ENCODE results near the gene VPS35L.

VPS35L gene

GRCh38 chr16:19696328-19696727 lies 140.8 kb downstream of the VPS35L start:
- no peak for TF ChIP-seq ZNF274 (IDR thresholded peaks at IDR 0.05; ENCODE audit: low read depth, low read length)
- H3K4me3 ChIP-seq (ENCODE audit: low read length), result no peak overlapping the region

GRCh38 chr16:19696961-19697360 lies 141.5 kb downstream of the VPS35L start:
- H3K4me3 ChIP-seq (ENCODE audit: low read length), result no peak overlapping the region
- TF ChIP-seq ZNF274 (IDR thresholded peaks at IDR 0.05; ENCODE audit: low read depth, low read length), result no peak

- TF ChIP-seq ZNF274 (IDR thresholded peaks at IDR 0.05; ENCODE audit: low read depth, low read length), result no peak
Observed at GRCh38 chr16:19697756-19698318, 142.3 kb downstream of the VPS35L start.

GRCh38 chr16:19698480-19699465 lies 143.3 kb downstream of the VPS35L start:
- no peak for TF ChIP-seq ZNF274 (IDR thresholded peaks at IDR 0.05; ENCODE audit: low read depth, low read length)
- no peak overlapping the region for H3K4me3 ChIP-seq (ENCODE audit: low read length)

More at GRCh38 chr16:19697756-19698318, 142.3 kb downstream of the VPS35L start:
- H3K4me3 ChIP-seq (ENCODE audit: low read length), result no peak overlapping the region

- TF ChIP-seq ZNF274 (IDR thresholded peaks at IDR 0.05; ENCODE audit: low read depth, low read length), result no peak
- H3K4me3 ChIP-seq (ENCODE audit: low read length), result no peak overlapping the region
Observed at GRCh38 chr16:19699472-19699871, 144.0 kb downstream of the VPS35L start.

- TF ChIP-seq ZNF274 (IDR thresholded peaks at IDR 0.05; ENCODE audit: low read depth, low read length), result no peak
Observed at GRCh38 chr16:19700319-19700781, 144.8 kb downstream of the VPS35L start.

GRCh38 chr16:19701091-19701490 lies 145.6 kb downstream of the VPS35L start:
- TF ChIP-seq ZNF274 (IDR thresholded peaks at IDR 0.05; ENCODE audit: low read depth, low read length), result no peak
- no peak overlapping the region for H3K4me3 ChIP-seq (ENCODE audit: low read length)

More at GRCh38 chr16:19700319-19700781, 144.8 kb downstream of the VPS35L start:
- no peak overlapping the region for H3K4me3 ChIP-seq (ENCODE audit: low read length)

- H3K4me3 ChIP-seq (ENCODE audit: low read length), result no peak overlapping the region
- TF ChIP-seq ZNF274 (IDR thresholded peaks at IDR 0.05; ENCODE audit: low read depth, low read length), result no peak
Observed at GRCh38 chr16:19703172-19703889, 147.8 kb downstream of the VPS35L start.

GRCh38 chr16:19704321-19705145 lies 149.0 kb downstream of the VPS35L start:
- TF ChIP-seq ZNF274 (IDR thresholded peaks at IDR 0.05; ENCODE audit: low read depth, low read length), result no peak
- no peak overlapping the region for H3K4me3 ChIP-seq (ENCODE audit: low read length)

- no peak overlapping the region for H3K4me3 ChIP-seq (ENCODE audit: low read length)
- TF ChIP-seq ZNF274 (IDR thresholded peaks at IDR 0.05; ENCODE audit: low read depth, low read length), result no peak
Observed at GRCh38 chr16:19705146-19705501, 149.6 kb downstream of the VPS35L start.

GRCh38 chr16:19705843-19706242 lies 150.3 kb downstream of the VPS35L start:
- no peak overlapping the region for H3K4me3 ChIP-seq (ENCODE audit: low read length)
- TF ChIP-seq ZNF274 (IDR thresholded peaks at IDR 0.05; ENCODE audit: low read depth, low read length), result no peak

GRCh38 chr16:19706846-19707245 lies 151.3 kb downstream of the VPS35L start:
- no peak for TF ChIP-seq ZNF274 (IDR thresholded peaks at IDR 0.05; ENCODE audit: low read depth, low read length)
- no peak overlapping the region for H3K4me3 ChIP-seq (ENCODE audit: low read length)

- no peak for TF ChIP-seq ZNF274 (IDR thresholded peaks at IDR 0.05; ENCODE audit: low read depth, low read length)
- no peak overlapping the region for H3K4me3 ChIP-seq (ENCODE audit: low read length)
Observed at GRCh38 chr16:19707569-19708295, 152.2 kb downstream of the VPS35L start.
